H9 (cell line): ENCODE measurements around the gene RAB33A. TPM values are rescaled to one million over a fixed set of nuclear protein-coding genes. Genes with fewer than 3 reads are reported as not detected.

Experiments
- DNase-seq: peaks from one replicate; pipeline ENCODE4 v3.0.0-alpha.2; 2017
- H2AFZ ChIP-seq: one replicate; pipeline ENCODE4 v1.6.1; 2013; ENCODE audit warnings: mild to moderate bottlenecking, low read length, control low read depth, moderate library complexity
- H2AK5ac ChIP-seq: 2 replicates; pipeline ENCODE4 v1.6.1; 2013; ENCODE audit warnings: low read length, control low read depth, mixed read lengths; ENCODE audit not compliant: insufficient read length
- H2BK120ac ChIP-seq: one replicate; pipeline ENCODE4 v1.6.1; 2013; ENCODE audit warnings: low read depth, mild to moderate bottlenecking, low read length, control low read depth, inconsistent platforms; ENCODE audit not compliant: poor library complexity, severe bottlenecking
- H2BK12ac ChIP-seq: 2 replicates; pipeline ENCODE4 v1.6.1; 2013; ENCODE audit warnings: low read length, control low read depth, mixed read lengths, low read depth; ENCODE audit not compliant: insufficient read length
- H2BK15ac ChIP-seq: 2 replicates; pipeline ENCODE4 v1.6.1; 2013; ENCODE audit warnings: low read depth, low read length, control low read depth
- H2BK20ac ChIP-seq: one replicate; pipeline ENCODE4 v1.6.1; 2013; ENCODE audit warnings: low read depth, mild to moderate bottlenecking, low read length, control low read depth, inconsistent platforms; ENCODE audit not compliant: poor library complexity, severe bottlenecking
- H2BK5ac ChIP-seq: 2 replicates; pipeline ENCODE4 v1.6.1; 2013; ENCODE audit warnings: low read length, control low read depth, mixed read lengths; ENCODE audit not compliant: insufficient read length
- H3K14ac ChIP-seq: 2 replicates; pipeline ENCODE4 v1.6.1; 2013; ENCODE audit warnings: low read length, control low read depth; ENCODE audit not compliant: insufficient read depth
- H3K18ac ChIP-seq: 2 replicates; pipeline ENCODE4 v1.6.1; 2013; ENCODE audit warnings: low read depth, mild to moderate bottlenecking, mixed read lengths, low read length, control low read depth; ENCODE audit not compliant: insufficient read length
- H3K23ac ChIP-seq: 2 replicates; pipeline ENCODE4 v1.6.1; 2013; ENCODE audit warnings: low read length, control low read depth, mixed read lengths, low read depth; ENCODE audit not compliant: insufficient read length
- H3K23me2 ChIP-seq: 2 replicates; pipeline ENCODE4 v1.6.1; 2013; ENCODE audit warnings: low read depth, mild to moderate bottlenecking, mixed read lengths, low read length, control low read depth; ENCODE audit not compliant: insufficient read length, poor library complexity, severe bottlenecking
- H3K27ac ChIP-seq: 2 replicates; pipeline ENCODE4 v1.5.1; 2013; ENCODE audit warnings: low read length, control low read depth, mixed read lengths, low read depth; ENCODE audit not compliant: insufficient read length
- H3K27me3 ChIP-seq: 2 replicates; pipeline ENCODE4 v1.6.1; 2013; ENCODE audit warnings: low read length, control low read depth, inconsistent platforms; ENCODE audit not compliant: insufficient read depth
- H3K4ac ChIP-seq: 2 replicates; pipeline ENCODE4 v1.6.1; 2013; ENCODE audit warnings: low read depth, mild to moderate bottlenecking, control low read depth, inconsistent platforms, low read length, moderate library complexity
- H3K4me1 ChIP-seq: 2 replicates; pipeline ENCODE4 v1.6.1; 2013; ENCODE audit warnings: low read length, control low read depth, inconsistent platforms; ENCODE audit not compliant: insufficient read depth
- H3K4me2 ChIP-seq: 2 replicates; pipeline ENCODE4 v1.6.1; 2013; ENCODE audit warnings: low read length, control low read depth, mixed read lengths; ENCODE audit not compliant: insufficient read length, insufficient read depth
- H3K56ac ChIP-seq: 2 replicates; pipeline ENCODE4 v1.6.1; 2013; ENCODE audit warnings: low read depth, mild to moderate bottlenecking, mixed read lengths, low read length, control low read depth; ENCODE audit not compliant: insufficient read length
- H3K79me1 ChIP-seq: 2 replicates; pipeline ENCODE4 v1.6.1; 2013; ENCODE audit warnings: low read depth, mild to moderate bottlenecking, moderate library complexity, low read length, control low read depth, inconsistent platforms; ENCODE audit not compliant: insufficient read depth, poor library complexity, severe bottlenecking
- H3K79me2 ChIP-seq: 2 replicates; pipeline ENCODE4 v1.6.1; 2013; ENCODE audit warnings: low read length, control low read depth, inconsistent platforms; ENCODE audit not compliant: insufficient read depth
- H3K9ac ChIP-seq: 2 replicates; pipeline ENCODE4 v1.6.1; 2013; ENCODE audit warnings: low read length, control low read depth, mixed read lengths; ENCODE audit not compliant: insufficient read length; ENCODE audit errors: extremely low read depth
- H3K9me3 ChIP-seq: one replicate; pipeline ENCODE4 v1.6.1; 2013; ENCODE audit warnings: low read depth, low read length, inconsistent platforms; ENCODE audit not compliant: control insufficient read depth
- H3T11ph ChIP-seq: one replicate; pipeline ENCODE4 v1.6.1; 2013; ENCODE audit warnings: mild to moderate bottlenecking, low read length, control low read depth, inconsistent platforms
- H4K20me1 ChIP-seq: one replicate; pipeline ENCODE4 v1.6.1; 2013; ENCODE audit not compliant: control insufficient read depth, insufficient read length, insufficient read depth
- H4K5ac ChIP-seq: 2 replicates; pipeline ENCODE4 v1.6.1; 2013; ENCODE audit warnings: low read depth, mild to moderate bottlenecking, mixed read lengths, low read length, control low read depth; ENCODE audit not compliant: insufficient read length
- H4K8ac ChIP-seq: replicated peaks from 2 replicates; pipeline ENCODE4 v1.6.1; 2013; ENCODE audit warnings: low read length, control low read depth, mixed read lengths, low read depth; ENCODE audit not compliant: insufficient read length
- H4K91ac ChIP-seq: 2 replicates; pipeline ENCODE4 v1.6.1; 2013; ENCODE audit warnings: low read depth, mild to moderate bottlenecking, moderate library complexity, mixed read lengths, low read length, control low read depth; ENCODE audit not compliant: insufficient read length
- H3K27ac Mint-ChIP-seq, 3 experiments: 2 replicates in 2 of 3; 3 replicates in 1 of 3; pipeline ENCODE4 v1.8.0; 2020 to 2021; ENCODE audit warnings: mixed read lengths in 3 of 3, mild to moderate bottlenecking in 1 of 3, moderate library complexity in 1 of 3
- H3K27me3 Mint-ChIP-seq: 2 replicates; pipeline ENCODE4 v1.8.0; 2021; ENCODE audit warnings: low read depth, mild to moderate bottlenecking, moderate library complexity, mixed read lengths
- H3K36me3 Mint-ChIP-seq, 3 experiments: 2 replicates in 2 of 3; 3 replicates in 1 of 3; pipeline ENCODE4 v1.8.0; 2020 to 2021; ENCODE audit warnings: low read depth in 3 of 3, mixed read lengths in 3 of 3; ENCODE audit not compliant: insufficient read depth in 1 of 3
- H3K4me1 Mint-ChIP-seq, 2 experiments: 2 replicates each; pipeline ENCODE4 v1.8.0; 2020; ENCODE audit warnings: mixed read lengths in 2 of 2
- H3K4me3 Mint-ChIP-seq, 2 experiments: 2 replicates in 1 of 2; 3 replicates in 1 of 2; pipeline ENCODE4 v1.8.0; 2020 to 2021; ENCODE audit warnings: mild to moderate bottlenecking in 2 of 2, mixed read lengths in 2 of 2, moderate library complexity in 1 of 2
- H3K9me3 Mint-ChIP-seq, 2 experiments: 2 replicates in 1 of 2; 3 replicates in 1 of 2; pipeline ENCODE4 v1.8.0; 2020; ENCODE audit warnings: mild to moderate bottlenecking in 2 of 2, mixed read lengths in 2 of 2, moderate library complexity in 1 of 2
- CTCF ChIP-seq: fragments of 200-600 bp; sonication (generic); conservative IDR thresholded peaks from 3 replicates; pipeline ENCODE4 v1.8.0; 2021; ENCODE audit warnings: antibody characterized with exemption, mild to moderate bottlenecking
- WGBS: extraction: QIAGEN DNeasy Blood & Tissue Kit; methylation state at CpG from one replicate; pipeline ENCODE4 v1.1.7; 2013; ENCODE audit warnings: missing lambda C conversion rate, low lambda C conversion rate, mixed read lengths; ENCODE audit not compliant: insufficient read length; ENCODE audit errors: extremely low coverage; 5-methylcytosine and 5-hydroxymethylcytosine counted together
- total RNA-seq: library from RNA; stranded (reverse); gene quantifications from 2 replicates; pipeline ENCODE4 v1.2.1, GENCODE V29; 2021

RAB33A gene
- total RNA-seq, 1 experiment from 2014 or later: 0.59 TPM

DNA sequence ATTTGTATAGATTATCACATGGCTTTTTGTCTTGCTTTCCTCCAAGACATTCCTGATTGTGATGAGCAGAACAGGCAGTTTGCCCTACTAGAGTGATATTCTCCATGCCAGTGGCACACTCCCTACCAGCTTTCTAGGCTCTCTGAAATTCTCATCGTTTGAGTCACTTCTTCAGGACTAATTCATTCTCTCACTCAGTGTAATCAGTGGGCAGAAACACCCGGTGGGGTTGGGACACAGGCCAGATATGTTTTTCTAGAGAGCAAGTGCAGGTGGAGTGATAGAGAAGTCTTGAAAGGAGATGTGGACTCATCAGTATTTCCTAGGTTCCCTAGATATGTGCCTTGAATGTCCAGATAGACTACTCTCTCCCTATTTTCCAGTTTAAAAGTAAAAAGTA is 13.1 kb downstream of the RAB33A start:
- Histone ChIP-seq H2BK20ac (no peak overlapping the region), H3K56ac (no peak overlapping the region), H3K27ac (no peak overlapping the region), H2BK15ac (no peak overlapping the region), H3K79me2 (no peaks in the 10 kb centered on the region; the same call in 1 of the 2 replicates), H3K23ac (no peak overlapping the region), H4K8ac (no peak overlapping the region), H2AFZ (no peak overlapping the region), H3K4me2 (no peak overlapping the region), H3K9me3 (peaks cover 7% of the 10 kb centered on the region), H3K79me1 (no peaks in the 10 kb centered on the region), H3K14ac (no peak overlapping the region), H2BK120ac (no peak overlapping the region), H3K27me3 (no peaks in the 10 kb centered on the region), H4K91ac (no peak overlapping the region), H3K4me1 (no peaks in the 10 kb centered on the region), H3K9ac (no peak overlapping the region), H4K20me1 (no peaks in the 10 kb centered on the region), H3K18ac (no peak overlapping the region), H3T11ph (no peak overlapping the region), H2BK5ac (no peak overlapping the region), H2AK5ac (no peak overlapping the region), H3K23me2 (no peaks in the 10 kb centered on the region), H2BK12ac (no peak overlapping the region), H4K5ac (no peak overlapping the region), H3K4ac (no peak overlapping the region)
- Mint-ChIP-seq H3K27me3 (peaks cover 3% of the 10 kb centered on the region), H3K4me1 (no peaks in the 10 kb centered on the region), H3K4me3 (no peak overlapping the region), H3K27ac (no peak overlapping the region), H3K36me3 (peaks cover 0 to 6% (median 0%) of the 10 kb centered on the region in 3 experiments; a peak in 4 of 7 replicates), H3K9me3 (peaks cover 0 to 64% of the 10 kb centered on the region in 2 experiments; a peak in 2 of 5 replicates)
- DNase-seq: no peak
- TF ChIP-seq CTCF: no peak
- no CpG with 5 or more reads among the region's 2 CpGs for WGBS
